T1000 (cell line): Measurements from ENCODE around the gene EMP2.

Experiments
- DNase-seq: peaks from one replicate; lab custom pipeline; 2025; ENCODE audit warnings: mixed read lengths; lab: John Stamatoyannopoulos, UW

Gene EMP2

GRCh38 chr16:10610499-10611184, 30.2 kb upstream of the EMP2 start:
- no peak for DNase-seq

- no peak for DNase-seq
Observed at GRCh38 chr16:10609402-10609774, 29.0 kb upstream of the EMP2 start.

GRCh38 chr16:10608687-10609401, 28.4 kb upstream of the EMP2 start:
- no peak for DNase-seq

- DNase-seq = no peak
Observed at GRCh38 chr16:10607157-10607556, 26.8 kb upstream of the EMP2 start.

GRCh38 chr16:10606607-10607006, 26.2 kb upstream of the EMP2 start:
- DNase-seq = no peak

GRCh38 chr16:10605636-10606035, 25.2 kb upstream of the EMP2 start:
- no peak for DNase-seq

GRCh38 chr16:10601444-10602408, 21.3 kb upstream of the EMP2 start:
- no peak for DNase-seq

GRCh38 chr16:10600782-10601443, 20.5 kb upstream of the EMP2 start:
- DNase-seq = no peak

GRCh38 chr16:10599626-10600025, 19.2 kb upstream of the EMP2 start:
- no peak for DNase-seq

GRCh38 chr16:10598157-10598556, 17.8 kb upstream of the EMP2 start:
- DNase-seq = no peak

- DNase-seq = no peak
Observed at GRCh38 chr16:10597187-10597601, 16.8 kb upstream of the EMP2 start.

GRCh38 chr16:10594312-10594950, 14.0 kb upstream of the EMP2 start:
- no peak for DNase-seq

GRCh38 chr16:10592611-10593010, 12.2 kb upstream of the EMP2 start:
- no peak for DNase-seq

- no peak for DNase-seq
Observed at GRCh38 chr16:10590342-10590741, 9.9 kb upstream of the EMP2 start.

- no peak for DNase-seq
Observed at GRCh38 chr16:10589109-10589508, 8.7 kb upstream of the EMP2 start.

- no peak for DNase-seq
Observed at GRCh38 chr16:10587622-10588021, 7.2 kb upstream of the EMP2 start.

- no peak for DNase-seq
Observed at GRCh38 chr16:10584981-10585438, 4.6 kb upstream of the EMP2 start.

- no peak for DNase-seq
Observed at GRCh38 chr16:10583269-10583668, 2.9 kb upstream of the EMP2 start.

- DNase-seq = no peak
Observed at GRCh38 chr16:10581507-10581906, 1.1 kb upstream of the EMP2 start.

- DNase-seq = no peak
Observed at GRCh38 chr16:10580883-10581247, 467 bp upstream of the EMP2 start.

- DNase-seq = no peak
Observed at GRCh38 chr16:10579575-10579964, 828 bp downstream of the EMP2 start.
